SU-DHL-6 (cell line): Measurements from ENCODE around the gene CDK14.

Experiments used
- H2AFZ ChIP-seq: fragments of 200-600 bp; sonication (generic); 2 replicates; pipeline ENCODE4 v1.6.1; 2014; ENCODE audit warnings: low read depth, mild to moderate bottlenecking, moderate library complexity, mixed read lengths, antibody characterized with exemption, low read length; ENCODE audit not compliant: severe bottlenecking
- H3F3A ChIP-seq: fragments of 200-600 bp; shearing (Covaris generic); 2 replicates; pipeline ENCODE4 v1.6.0; 2016; ENCODE audit warnings: antibody characterized with exemption, mild to moderate bottlenecking; ENCODE audit not compliant: insufficient read depth
- H3K27ac ChIP-seq: fragments of 200-600 bp; sonication (generic); 2 replicates; pipeline ENCODE4 v1.5.1; 2016; ENCODE audit warnings: low read depth, mild to moderate bottlenecking, low read length, moderate library complexity, mixed read lengths
- H3K27me3 ChIP-seq: fragments of 200-600 bp; sonication (generic), shearing (Covaris generic); 2 replicates; pipeline ENCODE4 v1.6.0; 2014; ENCODE audit warnings: mild to moderate bottlenecking, low read length
- H3K36me3 ChIP-seq: fragments of 200-600 bp; sonication (generic); 2 replicates; pipeline ENCODE4 v1.6.1; 2014; ENCODE audit warnings: mild to moderate bottlenecking, low read length, mixed read lengths
- H3K4me2 ChIP-seq: fragments of 300-600, 200-600 bp; shearing (Covaris generic), sonication (generic); 2 replicates; pipeline ENCODE4 v1.6.0; 2014; ENCODE audit warnings: low read length, low read depth, mild to moderate bottlenecking; ENCODE audit not compliant: poor library complexity, severe bottlenecking
- H3K4me3 ChIP-seq: fragments of 200-600 bp; sonication (generic); 2 replicates; pipeline ENCODE4 v1.5.1; 2014; ENCODE audit warnings: antibody characterized with exemption, low read length, mild to moderate bottlenecking, mixed read lengths; ENCODE audit not compliant: insufficient read depth, poor library complexity, severe bottlenecking
- H3K79me2 ChIP-seq: fragments of 200-600 bp; sonication (generic); 2 replicates; pipeline ENCODE4 v1.6.1; 2014; ENCODE audit warnings: mild to moderate bottlenecking, low read length, moderate library complexity; ENCODE audit not compliant: insufficient read depth
- H3K9ac ChIP-seq: fragments of 200-600 bp; sonication (generic); 2 replicates; pipeline ENCODE4 v1.7.0; 2014; ENCODE audit warnings: mild to moderate bottlenecking, low read length
- H3K9me2 ChIP-seq: fragments of 200-600 bp; sonication (generic); replicated peaks from 2 replicates; pipeline ENCODE4 v1.6.1; 2014; ENCODE audit warnings: low read length; ENCODE audit not compliant: insufficient read depth
- H3K9me3 ChIP-seq: fragments of 200-600 bp; sonication (generic); 2 replicates; pipeline ENCODE4 v1.6.1; 2014; ENCODE audit warnings: low read length, mixed read lengths; ENCODE audit not compliant: insufficient read depth
- H4K20me1 ChIP-seq: fragments of 200-600 bp; sonication (generic); 2 replicates; pipeline ENCODE4 v1.6.1; 2014; ENCODE audit warnings: low read depth, mild to moderate bottlenecking, antibody characterized with exemption, low read length, moderate library complexity, mixed read lengths
- CTCF ChIP-seq: fragments of 200-600 bp; sonication (generic); IDR thresholded peaks from one replicate; pipeline ENCODE4 v1.5.1; 2017; ENCODE audit warnings: antibody characterized with exemption, mild to moderate bottlenecking, low read length, moderate library complexity; ENCODE audit not compliant: insufficient read depth, poor library complexity, severe bottlenecking
- EZH2phosphoT487 ChIP-seq: fragments of 200-600 bp; sonication (generic), shearing (Covaris generic); conservative IDR thresholded peaks from 2 replicates; pipeline ENCODE4 v1.6.1; 2018; ENCODE audit warnings: mild to moderate bottlenecking, antibody characterized with exemption, low read length, moderate library complexity, mixed read lengths

CDK14 gene

GRCh38 chr7:91240376-91240941 lies 644.3 kb downstream of the CDK14 start:
- Histone ChIP-seq H3K9ac (no peak overlapping the region), H3F3A (no peaks in the 10 kb centered on the region), H3K36me3 (no peaks in the 10 kb centered on the region), H3K9me2 (no peaks in the 10 kb centered on the region), H3K4me3 (no peak overlapping the region), H2AFZ (no peak overlapping the region), H3K27me3 (no peaks in the 10 kb centered on the region), H4K20me1 (no peaks in the 10 kb centered on the region), H3K4me2 (no peak overlapping the region), H3K79me2 (no peaks in the 10 kb centered on the region), H3K27ac (no peak overlapping the region), H3K9me3 (no peaks in the 10 kb centered on the region)
- no peak for TF ChIP-seq CTCF
- no peak for TF ChIP-seq EZH2phosphoT487

GRCh38 chr7:91242097-91242844 lies 646.1 kb downstream of the CDK14 start:
- Histone ChIP-seq H4K20me1 (no peaks in the 10 kb centered on the region), H3K9me2 (no peaks in the 10 kb centered on the region), H3K4me2 (no peak overlapping the region), H3K79me2 (no peaks in the 10 kb centered on the region), H3K9ac (no peak overlapping the region), H3K36me3 (no peaks in the 10 kb centered on the region), H3K27me3 (no peaks in the 10 kb centered on the region), H2AFZ (no peak overlapping the region), H3K4me3 (no peak overlapping the region), H3F3A (no peaks in the 10 kb centered on the region), H3K9me3 (no peaks in the 10 kb centered on the region), H3K27ac (no peak overlapping the region)
- no peak for TF ChIP-seq CTCF
- no peak for TF ChIP-seq EZH2phosphoT487

GRCh38 chr7:91243591-91244301 lies 647.6 kb downstream of the CDK14 start:
- Histone ChIP-seq H3K36me3 (no peaks in the 10 kb centered on the region), H3F3A (no peaks in the 10 kb centered on the region), H2AFZ (no peak overlapping the region), H3K4me2 (no peak overlapping the region), H3K27me3 (no peaks in the 10 kb centered on the region), H3K27ac (no peak overlapping the region), H3K9me2 (no peaks in the 10 kb centered on the region), H3K9me3 (no peaks in the 10 kb centered on the region), H4K20me1 (no peaks in the 10 kb centered on the region), H3K79me2 (no peaks in the 10 kb centered on the region), H3K4me3 (no peak overlapping the region), H3K9ac (no peak overlapping the region)
- TF ChIP-seq CTCF = no peak
- no peak for TF ChIP-seq EZH2phosphoT487
